GM19193 (cell line): Measurements from ENCODE around the gene ZNF580.
A peak's percentile ranks its signal among the peaks of the same experiment; 100 is the strongest.

Experiments
- POLR2A ChIP-seq: IDR thresholded peaks from 4 replicates; pipeline ENCODE4 v1.6.1; 2011; ENCODE audit not compliant: insufficient read depth, insufficient read length; ENCODE audit errors: extremely low read depth

The ZNF580 gene

GRCh38 chr19:55644191-55644833 is 3.5 kb downstream of the ZNF580 start:
- no peak for TF ChIP-seq POLR2A

- peak; percentile 8 for TF ChIP-seq POLR2A
These were observed 4.2 kb downstream of the ZNF580 start for GRCh38 chr19:55644842-55645511.

GRCh38 chr19:55645512-55645881 is 4.7 kb downstream of the ZNF580 start:
- no peak for TF ChIP-seq POLR2A

GRCh38 chr19:55646889-55647731 is 6.3 kb downstream of the ZNF580 start:
- no peak for TF ChIP-seq POLR2A

GRCh38 chr19:55647732-55648584 is 7.2 kb downstream of the ZNF580 start, which contains the start of gene CCDC106:
TSS of gene CCDC106 (plus strand) at chr19:55648212. CDS start at chr19:55649047, 835 bp downstream.
- TF ChIP-seq POLR2A, result peak; percentile 37

- peak; percentile 22 for TF ChIP-seq POLR2A
These were observed 7.9 kb downstream of the ZNF580 start for GRCh38 chr19:55648585-55649267.

- TF ChIP-seq POLR2A, result peak; percentile 8
These were observed 8.7 kb downstream of the ZNF580 start for GRCh38 chr19:55649268-55650125.

- TF ChIP-seq POLR2A, result no peak
These were observed 9.3 kb downstream of the ZNF580 start for GRCh38 chr19:55650126-55650557.

GRCh38 chr19:55650602-55651230 is 9.9 kb downstream of the ZNF580 start:
- no peak for TF ChIP-seq POLR2A

GRCh38 chr19:55651236-55651635 is 10.4 kb downstream of the ZNF580 start:
- no peak for TF ChIP-seq POLR2A

- no peak for TF ChIP-seq POLR2A
These were observed 11.7 kb downstream of the ZNF580 start for GRCh38 chr19:55652311-55653128.
